Nephron (organoid): ENCODE data around the gene ARHGEF4.

Experiments used
- H3K27ac Mint-ChIP-seq, 3 experiments: 2 replicates each; pipeline ENCODE4 v1.8.0; 2020; ENCODE audit warnings: mixed read lengths in 3 of 3, mild to moderate bottlenecking in 2 of 3, moderate library complexity in 1 of 3
- H3K27me3 Mint-ChIP-seq: 2 replicates; pipeline ENCODE4 v1.8.0; 2021; ENCODE audit warnings: low read depth, mild to moderate bottlenecking, moderate library complexity, mixed read lengths
- H3K36me3 Mint-ChIP-seq: 2 replicates; pipeline ENCODE4 v1.8.0; 2020; ENCODE audit warnings: low read depth, mixed read lengths
- H3K4me1 Mint-ChIP-seq: 2 replicates; pipeline ENCODE4 v1.8.0; 2020; ENCODE audit warnings: mixed read lengths
- H3K4me3 Mint-ChIP-seq, 3 experiments: 2 replicates each; pipeline ENCODE4 v1.8.0; 2020; ENCODE audit warnings: mild to moderate bottlenecking in 3 of 3, mixed read lengths in 3 of 3, moderate library complexity in 2 of 3
- H3K9me3 Mint-ChIP-seq: 2 replicates; pipeline ENCODE4 v1.8.0; 2020; ENCODE audit warnings: mixed read lengths
- TF ChIP-seq, protein P1 (sequence below), 3 experiments: fragments of 200-600 bp; sonication (generic); IDR thresholded peaks; one replicate each; pipeline ENCODE4 v1.5.0; 2021; ENCODE audit warnings: antibody characterized with exemption in 3 of 3; ENCODE audit not compliant: unreplicated experiment in 3 of 3

The ARHGEF4 gene

DNA sequence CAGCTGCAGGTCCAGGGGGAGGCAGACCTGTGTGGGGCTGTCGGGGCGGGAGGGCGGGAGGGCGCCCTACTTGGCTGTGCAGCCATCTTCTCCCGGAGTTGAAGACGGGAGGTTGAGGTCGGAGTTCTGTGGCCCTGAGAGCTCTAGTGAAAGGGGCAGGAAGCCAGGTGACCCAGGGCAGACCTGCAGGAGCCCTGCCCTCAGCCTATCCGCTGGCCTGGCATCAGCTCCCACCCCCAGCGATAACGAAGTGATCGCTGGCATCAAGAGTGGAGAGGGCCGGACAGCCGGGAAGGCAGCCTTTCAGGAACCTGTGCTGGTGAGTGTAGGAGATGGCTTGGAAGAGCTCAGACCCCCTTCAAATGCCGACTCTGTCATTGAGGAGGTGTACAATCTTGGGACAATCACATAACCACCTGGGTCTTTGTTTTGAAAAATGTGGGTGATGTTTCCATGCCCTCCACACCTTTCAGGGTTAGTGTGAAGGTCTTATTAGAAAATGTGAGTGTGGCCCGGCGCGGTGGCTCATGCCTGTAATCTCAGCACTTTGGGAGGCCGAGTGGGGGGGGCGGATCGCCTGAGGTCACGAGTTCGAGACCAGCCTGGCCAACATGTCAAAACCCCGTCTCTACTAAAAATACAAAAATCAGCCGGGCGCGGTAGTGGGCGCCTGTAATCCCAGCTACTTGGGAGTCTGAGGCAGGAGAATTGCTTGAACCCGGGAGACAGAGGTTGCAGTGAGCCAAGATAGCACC lies 1.3 kb downstream of the ARHGEF4 start:
- H3K36me3 Mint-ChIP-seq = no peaks in the 10 kb centered on the region
- no peaks in the 10 kb centered on the region for H3K4me1 Mint-ChIP-seq
- no peak overlapping the region for H3K27ac Mint-ChIP-seq
- TF ChIP-seq, protein P1, sequence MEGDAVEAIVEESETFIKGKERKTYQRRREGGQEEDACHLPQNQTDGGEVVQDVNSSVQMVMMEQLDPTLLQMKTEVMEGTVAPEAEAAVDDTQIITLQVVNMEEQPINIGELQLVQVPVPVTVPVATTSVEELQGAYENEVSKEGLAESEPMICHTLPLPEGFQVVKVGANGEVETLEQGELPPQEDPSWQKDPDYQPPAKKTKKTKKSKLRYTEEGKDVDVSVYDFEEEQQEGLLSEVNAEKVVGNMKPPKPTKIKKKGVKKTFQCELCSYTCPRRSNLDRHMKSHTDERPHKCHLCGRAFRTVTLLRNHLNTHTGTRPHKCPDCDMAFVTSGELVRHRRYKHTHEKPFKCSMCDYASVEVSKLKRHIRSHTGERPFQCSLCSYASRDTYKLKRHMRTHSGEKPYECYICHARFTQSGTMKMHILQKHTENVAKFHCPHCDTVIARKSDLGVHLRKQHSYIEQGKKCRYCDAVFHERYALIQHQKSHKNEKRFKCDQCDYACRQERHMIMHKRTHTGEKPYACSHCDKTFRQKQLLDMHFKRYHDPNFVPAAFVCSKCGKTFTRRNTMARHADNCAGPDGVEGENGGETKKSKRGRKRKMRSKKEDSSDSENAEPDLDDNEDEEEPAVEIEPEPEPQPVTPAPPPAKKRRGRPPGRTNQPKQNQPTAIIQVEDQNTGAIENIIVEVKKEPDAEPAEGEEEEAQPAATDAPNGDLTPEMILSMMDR (IDR thresholded peaks at IDR 0.05; ENCODE audit: unreplicated experiment in 3 of 3) = no peak
- H3K27me3 Mint-ChIP-seq = peaks cover 87% of the 10 kb centered on the region
- no peaks in the 10 kb centered on the region for H3K9me3 Mint-ChIP-seq
- peak overlapping the region in 1 of 3 experiments; percentile 41 for H3K4me3 Mint-ChIP-seq

DNA sequence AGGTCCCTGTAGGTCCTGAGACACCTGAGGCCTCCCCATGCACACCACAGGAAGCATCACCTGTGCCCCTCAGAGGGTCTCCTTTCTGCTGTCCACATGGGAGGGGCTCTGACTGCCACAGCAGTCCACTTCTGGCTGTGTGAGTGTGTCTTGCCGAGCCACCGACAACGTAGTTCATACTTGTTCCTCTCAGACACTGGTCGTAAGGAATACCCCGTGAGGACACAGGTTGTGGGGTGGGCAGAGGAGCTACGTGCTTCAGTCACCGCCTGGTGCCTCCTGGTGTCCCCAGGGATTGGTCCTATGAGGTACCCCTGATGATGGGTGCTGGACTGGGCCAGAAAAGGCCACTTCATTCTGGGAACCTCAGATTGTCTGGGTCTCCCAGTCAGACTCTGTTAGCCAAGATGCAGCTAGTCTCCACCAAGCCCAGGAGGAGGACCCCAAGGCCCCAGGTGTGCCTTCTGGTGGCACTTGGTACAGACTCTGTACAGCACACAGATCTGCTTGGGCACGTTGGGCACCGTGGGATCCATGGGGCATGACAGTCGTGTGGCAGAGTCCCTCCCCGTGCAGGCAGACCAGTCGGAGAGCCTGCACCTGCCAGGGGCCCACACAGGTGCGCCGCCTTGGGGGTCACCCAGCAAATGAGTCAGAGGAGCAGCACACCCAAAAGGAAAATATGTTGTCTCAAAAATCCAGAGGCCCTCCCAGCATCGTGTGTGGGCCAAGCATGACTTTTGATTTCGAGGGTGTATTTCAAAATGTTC lies 2.5 kb downstream of the ARHGEF4 start:
- no peaks in the 10 kb centered on the region for H3K9me3 Mint-ChIP-seq
- H3K4me3 Mint-ChIP-seq = peak overlapping the region in 1 of 3 experiments; percentile 28
- no peaks in the 10 kb centered on the region for H3K36me3 Mint-ChIP-seq
- no peak overlapping the region for H3K27ac Mint-ChIP-seq
- no peaks in the 10 kb centered on the region for H3K4me1 Mint-ChIP-seq
- peaks cover 78% of the 10 kb centered on the region for H3K27me3 Mint-ChIP-seq
- TF ChIP-seq, protein P1 (IDR thresholded peaks at IDR 0.05; ENCODE audit: unreplicated experiment in 3 of 3) = no peak

DNA sequence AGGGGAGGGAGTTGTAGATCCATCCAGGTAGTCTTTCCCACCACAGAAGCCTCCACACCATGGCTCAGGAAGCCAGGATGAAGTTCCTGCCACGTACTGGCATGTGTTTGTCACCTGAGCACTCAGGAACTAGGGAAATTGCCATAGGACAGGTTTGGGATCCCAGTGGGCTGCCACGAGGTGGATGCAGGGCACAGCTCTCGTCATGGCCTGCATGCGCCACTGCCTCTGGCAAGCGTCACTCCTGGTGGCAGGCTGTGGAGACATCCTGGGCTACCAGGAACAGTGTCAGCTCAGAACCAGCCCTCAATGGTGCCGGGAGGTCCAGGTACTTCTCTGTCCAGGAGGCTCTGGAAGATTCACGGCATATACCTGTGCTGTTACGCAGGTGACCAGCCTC lies 3.8 kb downstream of the ARHGEF4 start:
- H3K4me3 Mint-ChIP-seq = no peak overlapping the region
- peaks cover 65% of the 10 kb centered on the region for H3K27me3 Mint-ChIP-seq
- H3K9me3 Mint-ChIP-seq = no peaks in the 10 kb centered on the region
- no peaks in the 10 kb centered on the region for H3K4me1 Mint-ChIP-seq
- H3K27ac Mint-ChIP-seq = no peak overlapping the region
- TF ChIP-seq, protein P1 (IDR thresholded peaks at IDR 0.05; ENCODE audit: unreplicated experiment in 3 of 3) = no peak
- no peaks in the 10 kb centered on the region for H3K36me3 Mint-ChIP-seq

DNA sequence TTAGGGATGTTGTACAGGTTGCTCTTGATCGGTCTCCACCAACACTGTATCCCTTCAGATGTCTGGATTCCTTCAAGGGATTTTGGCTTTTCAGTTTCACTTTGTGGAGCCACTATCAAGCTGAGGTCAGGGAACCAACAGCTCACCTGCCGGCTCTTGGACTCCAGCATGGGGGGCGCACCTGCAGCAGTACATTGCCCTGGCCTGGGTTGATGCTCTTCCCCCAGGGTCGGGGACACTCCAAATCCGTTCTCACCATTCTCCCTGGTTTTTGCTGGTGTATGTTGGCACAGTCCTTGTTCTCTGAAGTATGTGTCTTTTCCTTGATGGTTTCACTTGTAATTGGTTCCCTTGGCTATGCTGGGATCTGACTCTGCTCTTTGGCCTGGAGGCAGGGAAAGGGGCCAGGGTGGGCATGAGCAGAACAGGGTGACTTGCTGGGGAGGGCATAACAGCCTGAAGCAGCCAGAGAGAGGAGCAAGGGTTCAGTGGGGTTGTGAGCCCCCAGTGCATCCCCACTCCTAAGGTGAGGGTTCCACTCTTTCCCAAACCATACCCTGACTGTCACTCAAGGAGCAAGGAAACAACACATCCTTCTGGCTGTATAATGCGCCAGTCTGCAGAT lies 5.1 kb downstream of the ARHGEF4 start:
- TF ChIP-seq, protein P1 (IDR thresholded peaks at IDR 0.05; ENCODE audit: unreplicated experiment in 3 of 3) = no peak
- Mint-ChIP-seq H3K9me3 (no peaks in the 10 kb centered on the region), H3K36me3 (no peaks in the 10 kb centered on the region), H3K4me1 (no peaks in the 10 kb centered on the region), H3K4me3 (no peak overlapping the region), H3K27ac (no peak overlapping the region), H3K27me3 (peaks cover 53% of the 10 kb centered on the region)

DNA sequence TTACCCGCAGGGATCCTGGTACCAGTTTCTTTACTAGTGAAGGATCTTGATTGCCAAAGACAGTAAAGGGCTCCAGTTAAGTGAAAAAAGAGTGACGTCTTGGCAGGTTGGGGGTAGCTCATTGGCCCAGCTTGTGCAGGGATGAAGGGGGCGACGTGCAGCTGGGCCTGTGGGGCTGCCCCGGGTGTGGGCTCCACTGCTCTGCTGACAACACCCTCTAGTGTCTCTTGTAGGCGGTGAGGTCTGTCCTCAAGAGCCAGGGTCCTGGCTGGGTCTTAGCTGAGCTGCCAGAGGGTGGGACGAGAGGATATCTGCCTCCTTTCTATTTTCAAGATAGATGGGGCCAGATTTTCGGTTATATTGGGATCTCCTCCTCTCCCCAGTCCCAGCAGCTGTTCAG lies 6.1 kb downstream of the ARHGEF4 start:
- Mint-ChIP-seq H3K4me1 (no peaks in the 10 kb centered on the region), H3K4me3 (no peak overlapping the region), H3K27me3 (peaks cover 48% of the 10 kb centered on the region), H3K36me3 (no peaks in the 10 kb centered on the region), H3K27ac (no peak overlapping the region), H3K9me3 (no peaks in the 10 kb centered on the region)
- TF ChIP-seq, protein P1 (IDR thresholded peaks at IDR 0.05; ENCODE audit: unreplicated experiment in 3 of 3) = no peak
